Stomach (tissue), 4 donors: ENCODE measurements around the gene MORN2.

ENCODE experiments used
- CTCF ChIP-seq, 7 experiments: fragments of 450-650 bp in 4 of 7; fragments of 200-600 bp in 3 of 7; sonication (generic) in 3 of 7; IDR thresholded peaks; one replicate each; pipeline ENCODE4 v1.5.1; 2016 to 2019; ENCODE audit warnings: antibody characterized with exemption in 7 of 7, control low read depth in 2 of 7, mild to moderate bottlenecking in 1 of 7
- POLR2AphosphoS5 ChIP-seq, 3 donors: sonication (generic); formaldehyde crosslinking; IDR thresholded peaks; one replicate each; pipeline ENCODE4 v1.6.1; 2016; ENCODE audit warnings: antibody characterized with exemption in 3 of 3

GRCh38 chr2:38829971-38830370 is 45.8 kb upstream of the MORN2 start:
- no peak for TF ChIP-seq CTCF (IDR thresholded peaks at IDR 0.05)
- no peak for TF ChIP-seq POLR2AphosphoS5 (IDR thresholded peaks at IDR 0.05)
